Fibroblast of lung (primary cell): ENCODE measurements around the gene TMEM72. TPM values are rescaled to one million over a fixed set of nuclear protein-coding genes. Genes with fewer than 3 reads are reported as not detected.
A peak's percentile ranks its signal among the peaks of the same experiment; 100 is the strongest.

Experiments used
- DNase-seq, 2 donors: peaks; one replicate each; pipeline versions ENCODE4 v3.0.0 to v3.0.0-alpha.2; 2010; ENCODE audit warnings: low read depth in 2 of 2
- H2AFZ ChIP-seq: 2 replicates; pipeline ENCODE4 v1.5.1; 2012; ENCODE audit warnings: low read length, control low read depth, inconsistent platforms
- H3K27ac ChIP-seq: 2 replicates; pipeline ENCODE4 v1.5.1; 2011; ENCODE audit warnings: low read length, control low read depth; ENCODE audit not compliant: insufficient read depth
- H3K27me3 ChIP-seq: 2 replicates; pipeline ENCODE4 v1.5.1; 2011; ENCODE audit warnings: mild to moderate bottlenecking, low read length; ENCODE audit not compliant: control insufficient read depth, insufficient read depth
- H3K36me3 ChIP-seq: 2 replicates; pipeline ENCODE4 v1.5.1; 2011; ENCODE audit warnings: low read length; ENCODE audit not compliant: control insufficient read depth, insufficient read depth
- H3K4me1 ChIP-seq: 2 replicates; pipeline ENCODE4 v1.5.1; 2011; ENCODE audit warnings: low read length; ENCODE audit not compliant: control insufficient read depth, insufficient read depth; ENCODE audit errors: extremely low read depth
- H3K4me2 ChIP-seq: 2 replicates; pipeline ENCODE4 v1.5.1; 2011; ENCODE audit warnings: low read length, control low read depth; ENCODE audit not compliant: insufficient read depth; ENCODE audit errors: extremely low read depth
- H3K4me3 ChIP-seq, 4 experiments: fragments of 200-600 bp in 1 of 4; sonication (generic) in 1 of 4; replicated peaks in 1 of 4; 2 replicates each; pipeline ENCODE4 v1.5.1; 2011 to 2016; ENCODE audit warnings: low read length in 4 of 4, low read depth in 3 of 4, mild to moderate bottlenecking in 3 of 4, control low read depth in 2 of 4, inconsistent platforms in 1 of 4, mixed read lengths in 1 of 4; ENCODE audit not compliant: insufficient read depth in 1 of 4; ENCODE audit errors: control extremely low read depth in 1 of 4
- H3K79me2 ChIP-seq: 2 replicates; pipeline ENCODE4 v1.5.1; 2012; ENCODE audit warnings: mild to moderate bottlenecking, low read length, inconsistent platforms; ENCODE audit not compliant: control insufficient read depth, insufficient read depth
- H3K9ac ChIP-seq: 2 replicates; pipeline ENCODE4 v1.5.1; 2011; ENCODE audit warnings: mild to moderate bottlenecking, low read length, control low read depth; ENCODE audit not compliant: insufficient read depth
- H3K9me3 ChIP-seq: 2 replicates; pipeline ENCODE4 v1.5.1; 2012; ENCODE audit warnings: low read depth, low read length; ENCODE audit not compliant: control insufficient read depth, insufficient read depth
- H4K20me1 ChIP-seq: 2 replicates; pipeline ENCODE4 v1.5.1; 2011; ENCODE audit warnings: low read length; ENCODE audit not compliant: control insufficient read depth, insufficient read depth; ENCODE audit errors: extremely low read depth
- CTCF ChIP-seq, 2 donors: IDR thresholded peaks in 1 of 2; conservative IDR thresholded peaks in 1 of 2; 1 replicate in 1 of 2; 2 replicates in 1 of 2; pipeline ENCODE4 v1.5.1; 2011 to 2012; ENCODE audit warnings: low read length in 2 of 2, control low read depth in 1 of 2, inconsistent platforms in 1 of 2, low read depth in 1 of 2, mild to moderate bottlenecking in 1 of 2
- EZH2 ChIP-seq: IDR thresholded peaks from 2 replicates; pipeline ENCODE4 v1.5.1; 2012; ENCODE audit warnings: low read length, control low read depth, mild to moderate bottlenecking; ENCODE audit errors: missing control alignments
- polyA plus RNA-seq, 2 donors: library from polyadenylated mRNA; depleted of rRNA in 1 of 2; stranded (reverse) in 1 of 2; unstranded in 1 of 2; fragments of >200 nt; gene quantifications; 2 replicates each; pipeline ENCODE4 v1.2.1, GENCODE V29; 2011 to 2012; ENCODE audit warnings: missing spikeins in 1 of 2
- total RNA-seq: library from RNA; depleted of rRNA; stranded (reverse); fragments of >200 nt; gene quantifications from 2 replicates; pipeline ENCODE4 v1.2.1, GENCODE V29; 2014

TMEM72 gene
- total and polyA plus RNA-seq, 2 donors (not counting 1 experiment from before 2014, with no cell fraction given): not detected

DNA sequence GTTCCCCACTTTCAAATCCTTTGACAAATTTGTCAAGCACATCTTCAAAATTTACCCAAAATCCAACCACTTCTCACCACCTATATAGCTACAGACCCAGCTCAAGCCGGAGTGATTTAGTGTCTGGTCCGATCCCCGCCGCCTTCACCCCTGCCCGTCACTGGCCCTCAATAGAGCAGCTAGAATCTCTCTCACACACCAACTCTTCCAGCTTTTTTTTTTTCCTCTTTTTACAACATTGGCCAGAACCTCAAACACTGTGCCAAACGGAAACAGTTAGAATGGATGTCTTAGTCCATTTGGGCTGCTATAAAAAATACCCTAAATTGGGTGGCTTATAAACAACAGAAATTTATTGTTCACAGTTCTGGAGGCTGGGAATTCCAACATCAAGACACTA is 41.1 kb upstream of the TMEM72 start:
- no peak overlapping the region for H3K27ac ChIP-seq
- H3K4me2 ChIP-seq: no peak overlapping the region
- H3K27me3 ChIP-seq: peaks cover 5% of the 10 kb centered on the region
- H3K9ac ChIP-seq: no peak overlapping the region
- H4K20me1 ChIP-seq: no peaks in the 10 kb centered on the region
- TF ChIP-seq EZH2 (no peak), CTCF (conservative IDR thresholded peaks at IDR 0.05 in 1 of 2, IDR thresholded peaks at IDR 0.05 in 1 of 2; ENCODE audit: low read depth in 1 of 2, low read length in 2 of 2) (no peak)
- no peaks in the 10 kb centered on the region for H3K79me2 ChIP-seq
- DNase-seq: no peak
- no peak overlapping the region for H2AFZ ChIP-seq
- H3K9me3 ChIP-seq: no peaks in the 10 kb centered on the region
- H3K4me3 ChIP-seq: no peak overlapping the region
- no peaks in the 10 kb centered on the region for H3K36me3 ChIP-seq
- H3K4me1 ChIP-seq: no peaks in the 10 kb centered on the region

GRCh38 chr10:44873160-44873559 is 38.0 kb upstream of the TMEM72 start:
- H3K27ac ChIP-seq: no peak overlapping the region
- peak in 1 of 2 donors; percentile 14 for DNase-seq
- no peak for TF ChIP-seq EZH2
- TF ChIP-seq CTCF (conservative IDR thresholded peaks at IDR 0.05 in 1 of 2, IDR thresholded peaks at IDR 0.05 in 1 of 2; ENCODE audit: low read depth in 1 of 2, low read length in 2 of 2): no peak
- H3K79me2 ChIP-seq: no peaks in the 10 kb centered on the region
- H3K4me3 ChIP-seq: no peak overlapping the region
- peaks cover 5% of the 10 kb centered on the region for H3K27me3 ChIP-seq
- H3K4me2 ChIP-seq: no peak overlapping the region
- H3K4me1 ChIP-seq: no peaks in the 10 kb centered on the region
- no peaks in the 10 kb centered on the region for H3K9me3 ChIP-seq
- H2AFZ ChIP-seq: no peak overlapping the region
- H4K20me1 ChIP-seq: no peaks in the 10 kb centered on the region
- no peaks in the 10 kb centered on the region for H3K36me3 ChIP-seq
- H3K9ac ChIP-seq: no peak overlapping the region

DNA sequence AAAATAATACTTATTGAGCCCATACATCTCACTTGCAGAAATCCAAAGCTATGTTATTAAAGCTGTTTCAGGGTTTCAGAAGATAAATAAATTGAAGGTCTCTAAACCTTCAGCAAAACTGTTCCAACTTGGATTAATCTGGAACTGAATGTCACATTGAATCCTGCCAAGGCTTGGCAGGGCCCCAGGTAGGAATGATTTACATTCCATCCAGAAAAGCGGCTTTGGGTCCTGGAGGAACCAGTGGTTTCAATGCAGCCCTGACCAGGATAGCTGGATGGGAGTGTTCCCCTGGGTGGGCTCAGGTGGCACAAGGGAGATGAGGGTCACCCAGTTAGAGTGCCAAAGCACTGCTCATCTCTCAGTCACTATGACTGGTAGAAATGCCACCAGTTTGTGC is 37.0 kb upstream of the TMEM72 start:
- Histone ChIP-seq H3K4me1 (peaks cover 4% of the 10 kb centered on the region), H3K9ac (no peak overlapping the region), H3K27me3 (peaks cover 3% of the 10 kb centered on the region), H3K4me3 (no peak overlapping the region), H2AFZ (no peak overlapping the region), H3K27ac (no peak overlapping the region), H4K20me1 (no peaks in the 10 kb centered on the region), H3K79me2 (no peaks in the 10 kb centered on the region), H3K36me3 (no peaks in the 10 kb centered on the region), H3K9me3 (no peaks in the 10 kb centered on the region), H3K4me2 (no peak overlapping the region)
- DNase-seq: peak in 1 of 2 donors; percentile 30
- no peak for TF ChIP-seq EZH2
- no peak for TF ChIP-seq CTCF (conservative IDR thresholded peaks at IDR 0.05 in 1 of 2, IDR thresholded peaks at IDR 0.05 in 1 of 2; ENCODE audit: low read depth in 1 of 2, low read length in 2 of 2)
